G401.6 (cell line): ENCODE data around the gene SGCA.

ENCODE experiments used
- FAIRE-seq: peaks from 2 replicates; lab custom pipeline; 2012; peaks lifted over from hg19 to GRCh38; lab: Jason Lieb, UNC

SGCA gene

GRCh38 chr17:50134206-50135110 lies 31.3 kb upstream of the SGCA start:
- no peak for FAIRE-seq

GRCh38 chr17:50135316-50136095 lies 30.3 kb upstream of the SGCA start:
- FAIRE-seq: no peak

DNA sequence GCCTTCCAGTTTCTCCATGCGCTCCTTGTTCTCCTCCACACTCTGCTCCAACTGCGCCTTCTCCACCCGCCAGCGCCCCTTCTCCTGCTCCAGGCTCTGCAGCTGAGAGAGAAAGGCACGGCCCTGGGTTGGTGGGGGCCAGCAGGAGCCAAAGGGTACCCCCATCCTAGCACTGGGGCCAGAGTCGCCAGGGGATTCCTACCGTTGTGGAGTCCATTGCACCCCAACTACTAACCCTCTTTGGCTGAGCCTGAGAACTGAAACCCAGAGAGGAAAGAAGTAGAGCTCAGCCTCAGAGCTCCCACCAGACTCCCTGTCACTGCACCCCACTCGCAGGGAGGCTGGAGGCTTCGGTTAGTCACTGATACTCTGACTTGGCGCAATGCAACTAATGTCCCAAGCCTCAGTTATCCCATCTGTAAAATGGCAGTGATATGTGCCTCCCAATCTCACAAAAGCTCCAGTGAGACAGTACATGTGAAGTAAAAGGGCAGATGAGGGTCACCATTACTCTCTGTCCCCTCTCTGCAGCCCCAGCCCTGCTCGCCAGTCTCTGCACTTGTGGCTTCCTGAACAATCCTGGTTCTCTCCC lies 29.6 kb upstream of the SGCA start:
- FAIRE-seq: no peak

DNA sequence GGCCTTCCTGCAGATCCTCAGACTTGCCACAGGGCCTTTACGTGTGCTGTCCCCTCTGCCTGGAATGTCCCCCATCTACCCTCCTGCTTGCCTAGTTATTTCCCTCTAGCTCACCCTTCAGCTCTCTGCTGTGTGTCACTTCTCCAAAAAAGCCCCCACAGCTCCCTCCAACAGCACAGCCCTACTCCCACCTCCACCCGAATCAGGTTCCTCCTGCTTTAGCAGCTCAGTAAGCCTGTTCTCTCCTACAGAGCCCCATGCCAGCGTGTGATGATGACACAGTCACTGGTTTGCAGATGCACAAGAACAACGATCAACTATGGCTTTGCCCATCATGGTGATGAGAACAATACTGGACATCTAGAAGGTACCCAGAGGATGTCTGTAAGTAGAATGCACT lies 28.8 kb upstream of the SGCA start:
- FAIRE-seq: no peak

GRCh38 chr17:50139185-50139783 lies 26.5 kb upstream of the SGCA start:
- FAIRE-seq: no peak

- peak; percentile 92 for FAIRE-seq
Measured at GRCh38 chr17:50139950-50140885, 25.6 kb upstream of the SGCA start.

- FAIRE-seq: no peak
Measured at GRCh38 chr17:50141026-50141744, 24.6 kb upstream of the SGCA start.

DNA sequence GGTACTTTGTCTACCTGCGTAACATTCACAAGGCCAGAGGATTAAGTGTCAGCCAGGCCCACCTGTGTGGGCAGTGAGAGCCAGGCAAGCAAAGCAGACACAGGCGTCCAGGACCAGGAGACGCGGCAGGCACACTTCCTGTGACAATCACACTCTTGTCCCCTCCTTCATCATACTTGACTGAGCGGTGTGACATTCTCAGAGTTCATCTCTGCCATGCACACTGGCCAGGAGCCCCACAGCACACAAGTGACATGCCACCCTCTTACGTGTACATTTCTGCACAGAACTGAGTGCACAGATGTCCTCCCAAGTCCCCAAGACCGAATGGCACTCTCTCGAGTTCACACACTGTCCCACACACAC lies 24.1 kb upstream of the SGCA start:
- no peak for FAIRE-seq

DNA sequence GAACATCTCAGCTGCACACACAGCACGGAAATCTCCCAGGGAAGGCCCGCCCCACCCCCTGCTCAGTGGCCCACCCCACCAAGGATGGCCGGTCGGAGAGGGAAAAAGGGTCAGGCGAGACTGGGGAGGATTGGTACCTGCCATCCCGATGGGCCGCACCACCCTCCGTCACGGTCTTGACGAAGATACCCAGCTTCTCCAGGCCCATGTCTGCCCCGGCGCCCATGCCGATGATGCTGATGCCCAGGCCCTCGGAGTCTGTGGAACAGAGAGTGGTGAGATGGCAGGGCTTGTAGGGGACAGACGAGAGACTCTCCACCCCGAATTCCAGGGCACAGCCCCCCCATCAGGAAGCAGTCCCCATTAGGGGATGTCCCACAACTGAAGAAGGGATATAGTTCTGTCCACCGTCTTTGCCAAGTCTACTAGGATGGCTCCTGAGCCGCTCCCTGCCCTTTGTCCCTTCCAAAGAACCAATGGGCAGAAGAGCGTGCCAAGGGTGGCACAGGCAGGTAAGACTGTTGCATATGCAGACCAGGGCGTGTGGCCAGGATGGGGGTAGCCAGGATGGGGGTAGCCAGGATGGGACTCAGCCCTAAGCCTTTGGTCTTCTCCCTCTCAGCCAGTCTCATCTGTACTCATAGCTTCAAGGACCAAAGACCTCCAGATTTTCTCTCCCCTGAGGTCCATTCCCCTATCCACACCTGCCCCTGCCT lies 22.2 kb upstream of the SGCA start:
- FAIRE-seq: no peak

GRCh38 chr17:50144355-50144754 lies 21.4 kb upstream of the SGCA start:
- no peak for FAIRE-seq

- FAIRE-seq: no peak
Measured at GRCh38 chr17:50144845-50145531, 20.8 kb upstream of the SGCA start.

DNA sequence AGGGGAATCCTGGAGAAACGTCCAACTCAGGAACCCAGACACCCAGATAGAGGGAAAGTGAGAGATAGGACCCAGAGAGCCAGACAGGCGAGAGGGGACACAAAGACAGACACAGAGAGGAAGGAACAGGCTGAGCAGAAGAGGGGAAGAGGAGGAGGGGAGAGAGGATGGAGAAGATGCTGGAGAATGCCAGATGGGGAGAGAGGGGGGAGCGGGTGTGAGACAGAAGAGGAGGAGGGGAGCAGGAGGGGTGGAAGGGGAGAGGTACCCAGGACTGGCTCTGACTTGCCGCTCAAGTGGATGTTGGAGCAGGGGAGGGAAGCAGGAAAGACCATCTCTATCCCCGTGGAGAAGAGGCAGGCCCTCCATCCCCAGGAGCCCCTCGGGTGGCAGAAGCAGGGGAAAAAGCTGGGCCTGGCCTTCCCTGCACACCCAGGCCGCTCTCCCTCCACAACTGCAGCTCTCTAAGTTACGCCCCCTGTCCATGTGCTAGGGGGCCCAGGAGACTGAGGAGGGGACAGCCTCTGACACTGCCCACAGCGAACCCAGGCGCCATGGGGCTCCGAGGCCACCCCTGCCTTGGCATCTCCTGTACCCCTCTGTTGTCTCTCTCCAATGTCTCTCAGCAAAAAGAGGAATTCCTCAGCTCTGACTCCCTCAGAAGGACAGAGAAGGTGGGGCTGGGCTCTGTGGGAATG lies 20.1 kb upstream of the SGCA start:
- FAIRE-seq: no peak

GRCh38 chr17:50146230-50146926 lies 19.4 kb upstream of the SGCA start:
- no peak for FAIRE-seq

GRCh38 chr17:50146927-50147665 lies 18.7 kb upstream of the SGCA start:
- FAIRE-seq: no peak

DNA sequence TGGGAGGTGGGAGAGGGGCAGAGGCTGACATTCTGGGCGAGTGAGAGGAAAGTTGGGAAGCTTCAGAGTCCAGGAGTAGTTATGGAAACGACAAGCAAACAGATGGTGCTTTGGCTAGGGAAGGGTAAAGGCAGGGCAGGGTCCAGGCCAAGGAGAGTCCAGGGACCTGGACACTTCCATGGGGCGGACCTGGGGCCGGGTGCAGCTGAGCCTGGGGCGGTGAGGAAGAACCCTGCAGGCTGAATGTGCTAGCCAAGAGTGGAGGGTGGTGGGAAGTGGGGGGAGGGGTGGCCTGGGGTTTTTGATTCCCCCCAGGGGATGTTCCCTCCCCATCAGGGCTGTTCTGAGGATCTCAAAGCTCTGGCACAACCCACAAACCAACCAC lies 18.0 kb upstream of the SGCA start:
- no peak for FAIRE-seq

GRCh38 chr17:50148226-50149090 lies 17.3 kb upstream of the SGCA start:
- no peak for FAIRE-seq

DNA sequence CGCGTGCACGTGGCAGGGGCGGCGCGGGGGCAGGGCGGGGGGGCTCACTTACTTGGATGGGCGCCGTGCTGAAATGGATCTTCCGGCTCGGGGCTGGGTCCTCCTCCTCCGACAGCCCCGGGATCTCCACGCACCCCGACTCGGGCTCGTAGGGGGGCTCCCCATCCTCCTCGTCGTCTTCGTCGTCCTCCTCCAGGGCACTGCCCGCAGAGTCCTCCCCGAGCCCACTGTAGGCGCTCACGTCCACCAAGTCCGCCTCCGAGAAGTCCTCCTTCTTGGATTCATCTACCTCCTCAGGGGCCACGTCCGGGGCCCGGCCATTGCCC lies 16.8 kb upstream of the SGCA start:
- no peak for FAIRE-seq
